H1 (cell line): ENCODE measurements around the gene EHBP1. TPM values are rescaled to one million over a fixed set of nuclear protein-coding genes. Genes with fewer than 3 reads are reported as not detected.
A peak's percentile ranks its signal among the peaks of the same experiment; 100 is the strongest.

Experiments used
- CTCF ChIA-PET: fragments of 300-600 bp; sonication (Branson Sonifier 250); formaldehyde crosslinking; loops from one replicate; lab custom pipeline; 2021; ENCODE audit not compliant: partially characterized antibody; lab: Charles Lee
- POLR2A ChIA-PET: fragments of 300-600 bp; sonication (Branson Sonifier 250); formaldehyde crosslinking; loops from one replicate; lab custom pipeline; 2021; ENCODE audit warnings: inconsistent platforms; ENCODE audit not compliant: partially characterized antibody; lab: Charles Lee
- DNase-seq, 2 experiments: peaks; one replicate each; pipeline versions ENCODE4 v3.0.0 to v3.0.0-alpha.2; 2010 to 2022; ENCODE audit warnings: low spot score in 2 of 2, low read depth in 1 of 2, mixed read lengths in 1 of 2
- FAIRE-seq: peaks from 2 replicates; lab custom pipeline; 2011; peaks lifted over from hg19 to GRCh38; lab: Jason Lieb, UNC
- H2AFZ ChIP-seq: 2 replicates; pipeline ENCODE4 v1.8.1; 2012; ENCODE audit warnings: low read length, inconsistent platforms
- H2AK5ac ChIP-seq: 2 replicates; pipeline ENCODE4 v1.6.1; 2013; ENCODE audit warnings: low read depth, low read length
- H2BK120ac ChIP-seq: replicated peaks from 2 replicates; pipeline ENCODE3; 2013; ENCODE audit warnings: low read depth, low read length, inconsistent platforms
- H2BK12ac ChIP-seq: 2 replicates; pipeline ENCODE4 v1.6.1; 2013; ENCODE audit warnings: low read depth, low read length
- H2BK15ac ChIP-seq: 2 replicates; pipeline ENCODE4 v1.6.1; 2013; ENCODE audit warnings: low read length
- H2BK20ac ChIP-seq: 2 replicates; pipeline ENCODE4 v1.6.1; 2013; ENCODE audit warnings: low read length
- H2BK5ac ChIP-seq: 2 replicates; pipeline ENCODE4 v1.6.1; 2013; ENCODE audit warnings: low read depth, low read length
- H3K14ac ChIP-seq: 2 replicates; pipeline ENCODE4 v1.6.1; 2013; ENCODE audit warnings: inconsistent platforms; ENCODE audit not compliant: insufficient read length
- H3K18ac ChIP-seq: 2 replicates; pipeline ENCODE4 v1.6.1; 2013; ENCODE audit warnings: low read length; ENCODE audit errors: extremely low read depth
- H3K23ac ChIP-seq: 2 replicates; pipeline ENCODE4 v1.6.1; 2013; ENCODE audit warnings: inconsistent platforms; ENCODE audit not compliant: insufficient read length
- H3K23me2 ChIP-seq: 2 replicates; pipeline ENCODE4 v1.6.1; 2013; ENCODE audit warnings: low read depth, low read length
- H3K27ac ChIP-seq: 2 replicates; pipeline ENCODE4 v1.6.1; 2011; ENCODE audit warnings: low read depth, low read length, inconsistent platforms
- H3K27me3 ChIP-seq, 4 experiments: replicated peaks in 1 of 4; 1 replicate in 1 of 4; 2 replicates in 3 of 4; pipeline versions ENCODE4 v1.6.1 to v1.8.1; 2011 to 2013; ENCODE audit warnings: low read length in 3 of 4, mild to moderate bottlenecking in 3 of 4, inconsistent platforms in 2 of 4, mixed read lengths in 2 of 4, moderate library complexity in 1 of 4; ENCODE audit not compliant: control insufficient read depth in 3 of 4, insufficient read depth in 3 of 4; ENCODE audit errors: extremely low read depth in 1 of 4
- H3K36me3 ChIP-seq, 4 experiments: 2 replicates each; pipeline versions ENCODE4 v1.6.1 to v1.8.1; 2011 to 2013; ENCODE audit warnings: mild to moderate bottlenecking in 4 of 4, low read length in 3 of 4, moderate library complexity in 2 of 4, control low read depth in 1 of 4, inconsistent platforms in 1 of 4; ENCODE audit not compliant: insufficient read depth in 4 of 4, control insufficient read depth in 2 of 4
- H3K4ac ChIP-seq: replicated peaks from 2 replicates; pipeline ENCODE3; 2013; ENCODE audit warnings: low read length, low read depth, mixed read lengths, inconsistent platforms; ENCODE audit not compliant: insufficient read length
- H3K4me1 ChIP-seq, 4 experiments: replicated peaks in 1 of 4; 1 replicate in 1 of 4; 2 replicates in 3 of 4; pipeline versions ENCODE4 v1.6.1 to v1.8.1; 2011 to 2013; ENCODE audit warnings: low read length in 3 of 4, inconsistent platforms in 2 of 4, mixed read lengths in 1 of 4; ENCODE audit not compliant: insufficient read depth in 4 of 4, control insufficient read depth in 3 of 4
- H3K4me2 ChIP-seq, 2 experiments: 2 replicates each; pipeline versions ENCODE4 v1.6.1 to v1.8.1; 2011 to 2013; ENCODE audit warnings: low read depth in 2 of 2, low read length in 2 of 2, control low read depth in 1 of 2, inconsistent platforms in 1 of 2, mild to moderate bottlenecking in 1 of 2; ENCODE audit not compliant: insufficient read depth in 1 of 2
- H3K4me3 ChIP-seq, 4 experiments: fragments of 200-600, 300-600 bp in 1 of 4; sonication (generic), shearing (Covaris generic), sonication (Bioruptor Twin) in 1 of 4; 2 replicates each; pipeline versions ENCODE4 v1.5.1 to v1.8.1; 2011 to 2016; ENCODE audit warnings: low read length in 4 of 4, low read depth in 3 of 4, control low read depth in 2 of 4, inconsistent platforms in 2 of 4, mild to moderate bottlenecking in 2 of 4, mixed read lengths in 1 of 4, moderate library complexity in 1 of 4; ENCODE audit not compliant: insufficient read depth in 2 of 4; ENCODE audit errors: extremely low read depth in 1 of 4
- H3K56ac ChIP-seq: replicated peaks from 2 replicates; pipeline ENCODE3; 2013; ENCODE audit warnings: low read depth, mild to moderate bottlenecking, mixed read lengths, low read length, inconsistent platforms; ENCODE audit not compliant: insufficient read length
- H3K79me1 ChIP-seq: 2 replicates; pipeline ENCODE4 v1.6.1; 2013; ENCODE audit warnings: low read depth, low read length, control low read depth
- H3K79me2 ChIP-seq, 2 experiments: 2 replicates each; pipeline versions ENCODE4 v1.6.1 to v1.8.1; 2012 to 2013; ENCODE audit warnings: low read length in 2 of 2, mild to moderate bottlenecking in 2 of 2, inconsistent platforms in 1 of 2; ENCODE audit not compliant: insufficient read depth in 2 of 2, control insufficient read depth in 1 of 2
- H3K9ac ChIP-seq, 4 experiments: replicated peaks in 1 of 4; 1 replicate in 1 of 4; 2 replicates in 3 of 4; pipeline versions ENCODE4 v1.6.1 to v1.8.1; 2011 to 2013; ENCODE audit warnings: low read depth in 3 of 4, low read length in 3 of 4, control low read depth in 2 of 4, mild to moderate bottlenecking in 2 of 4, moderate library complexity in 2 of 4, inconsistent platforms in 1 of 4; ENCODE audit errors: extremely low read depth in 1 of 4
- H3K9me3 ChIP-seq, 2 experiments: 2 replicates each; pipeline versions ENCODE4 v1.6.1 to v1.8.1; 2012 to 2013; ENCODE audit warnings: mild to moderate bottlenecking in 2 of 2, moderate library complexity in 2 of 2, control low read depth in 1 of 2, inconsistent platforms in 1 of 2, low read depth in 1 of 2, low read length in 1 of 2, mixed read lengths in 1 of 2; ENCODE audit not compliant: insufficient read depth in 2 of 2
- H4K20me1 ChIP-seq, 2 experiments: replicated peaks in 1 of 2; 2 replicates each; pipeline versions ENCODE3 to v1.8.1; 2011 to 2013; ENCODE audit warnings: inconsistent platforms in 2 of 2, low read length in 2 of 2, mild to moderate bottlenecking in 1 of 2; ENCODE audit not compliant: insufficient read depth in 2 of 2, control insufficient read depth in 1 of 2
- H4K5ac ChIP-seq: 2 replicates; pipeline ENCODE4 v1.6.1; 2013; ENCODE audit warnings: low read length, low read depth, mixed read lengths, inconsistent platforms; ENCODE audit not compliant: insufficient read length
- H4K8ac ChIP-seq: 2 replicates; pipeline ENCODE4 v1.8.0; 2013; ENCODE audit warnings: mild to moderate bottlenecking, moderate library complexity, low read length, inconsistent platforms; ENCODE audit not compliant: insufficient read depth; ENCODE audit errors: extremely low read depth
- H4K91ac ChIP-seq: replicated peaks from 2 replicates; pipeline ENCODE3; 2013; ENCODE audit warnings: low read length, mixed read lengths, inconsistent platforms; ENCODE audit not compliant: insufficient read length
- BRCA1 ChIP-seq: IDR thresholded peaks from 2 replicates; pipeline ENCODE4 v1.6.1; 2012; ENCODE audit warnings: low read depth, low read length, improper control_type of control experiment
- CTCF ChIP-seq, 3 experiments: IDR thresholded peaks; 1 replicate in 2 of 3; 2 replicates in 1 of 3; pipeline versions ENCODE4 v1.5.1 to v1.6.1; 2011; ENCODE audit warnings: low read length in 3 of 3, mild to moderate bottlenecking in 3 of 3, inconsistent platforms in 2 of 3, low read depth in 1 of 3, moderate library complexity in 1 of 3; ENCODE audit not compliant: insufficient read depth in 1 of 3; ENCODE audit errors: control extremely low read depth in 1 of 3
- EGR1 ChIP-seq: IDR thresholded peaks from 2 replicates; pipeline ENCODE4 v1.6.1; 2011; ENCODE audit warnings: low read depth, low read length, borderline replicate concordance
- MAX ChIP-seq: IDR thresholded peaks from 2 replicates; pipeline ENCODE4 v1.6.1; 2012; ENCODE audit warnings: inconsistent platforms
- RAD21 ChIP-seq, 2 experiments: IDR thresholded peaks in 1 of 2; conservative IDR thresholded peaks in 1 of 2; 2 replicates each; pipeline ENCODE4 v1.6.1; 2011; ENCODE audit warnings: low read depth in 2 of 2, low read length in 2 of 2, improper control_type of control experiment in 1 of 2, inconsistent platforms in 1 of 2, mild to moderate bottlenecking in 1 of 2, moderate library complexity in 1 of 2
- WGBS, 2 experiments: shearing (Covaris generic) in 1 of 2; methylation state at CpG; one replicate each; pipeline versions ENCODE4 v1.1.6 to v1.1.7; 2013 to 2015; ENCODE audit warnings: low lambda C conversion rate in 2 of 2, mixed read lengths in 2 of 2, inconsistent platforms in 1 of 2, low coverage in 1 of 2, missing lambda C conversion rate in 1 of 2; ENCODE audit not compliant: insufficient replicate concordance in 2 of 2, insufficient coverage in 1 of 2, insufficient read length in 1 of 2; ENCODE audit errors: extremely low coverage in 1 of 2, missing lambda C conversion rate in 1 of 2; 5-methylcytosine and 5-hydroxymethylcytosine counted together
- polyA plus RNA-seq, 7 experiments: library from polyadenylated mRNA; depleted of rRNA in 3 of 7; stranded (reverse) in 5 of 7; unstranded in 2 of 7; fragments of >200 nt in 5 of 7; fragments of 200-250 nt in 2 of 7; gene quantifications; 1 replicate in 5 of 7; 2 replicates in 1 of 7; 4 replicates in 1 of 7; pipeline versions ENCODE4 v1.2.1 to v1.2.3, GENCODE V29; 2011 to 2013; ENCODE audit warnings: missing spikeins in 2 of 7, mixed read lengths in 2 of 7
- total RNA-seq: library from RNA; stranded (reverse); fragmentation: NEBNext Ultra II Directional; extraction: Animal tissue kit (Norgen Biotek cat#: 25700); gene quantifications from 2 replicates; pipeline ENCODE4 v1.2.1, GENCODE V29; 2021

Gene EHBP1
- total and polyA plus RNA-seq, 2 of the 8 experiments (the other 6 are each of a cell fraction or from before 2014, with no cell fraction given): 12.0 to 64.1 TPM

DNA sequence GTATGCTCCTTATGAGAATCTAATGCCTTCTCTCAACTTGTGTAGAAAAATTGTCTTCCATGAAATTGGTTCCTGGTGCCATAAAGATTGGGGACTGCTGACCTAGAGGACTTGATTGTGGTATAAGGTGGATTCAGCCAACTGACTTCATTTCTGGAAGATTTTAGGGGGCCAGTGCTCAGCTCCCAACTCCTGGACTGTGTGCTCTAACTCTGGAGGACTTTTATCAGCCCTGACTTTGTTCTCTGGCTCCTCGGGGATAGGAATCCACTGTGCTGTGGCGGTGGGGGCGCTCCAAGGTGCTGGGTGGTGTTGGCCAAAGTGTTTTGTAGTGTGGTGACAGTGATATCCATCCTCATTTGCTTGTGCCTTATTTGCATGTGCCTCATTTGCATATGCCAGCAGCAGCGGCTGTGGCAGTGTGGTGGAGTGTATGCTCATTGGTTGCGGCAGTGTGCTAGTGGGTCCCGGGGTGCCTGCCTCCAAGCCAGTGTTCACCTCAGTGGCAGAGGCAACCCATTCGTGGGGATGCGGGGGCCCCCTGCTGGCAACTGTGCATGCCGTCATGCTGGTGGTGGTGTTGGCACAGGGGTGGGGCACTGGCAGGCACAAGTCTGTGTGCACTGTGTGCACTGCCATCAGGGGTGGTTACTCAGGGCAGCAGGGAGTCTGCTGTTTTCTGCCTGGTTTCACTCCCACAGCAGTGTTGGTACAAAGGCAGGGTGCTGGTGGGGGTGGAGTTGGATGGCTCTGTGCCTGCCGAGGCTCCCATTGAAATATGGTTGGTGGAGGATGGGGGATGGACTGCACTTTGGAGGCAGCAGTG, 19.6 kb downstream of the EHBP1 start:
- Histone ChIP-seq H2AK5ac (no peak overlapping the region), H3K27me3 (no peaks in the 10 kb centered on the region), H2BK20ac (peak overlapping the region; percentile 72; the same call in 1 of the 2 replicates), H3K4me1 (peaks cover 0 to 11% (median 4%) of the 10 kb centered on the region in 4 experiments; a peak in 5 of 7 replicates), H3K27ac (no peak overlapping the region), H4K20me1 (peaks cover 2 to 9% of the 10 kb centered on the region in 2 experiments), H3K18ac (no peak overlapping the region), H2AFZ (no peak overlapping the region), H3K14ac (no peak overlapping the region), H4K8ac (peak overlapping the region; percentile 72; the same call in 1 of the 2 replicates), H3K23ac (no peak overlapping the region), H3K79me2 (peaks cover 9 to 80% of the 10 kb centered on the region in 2 experiments), H3K79me1 (no peaks in the 10 kb centered on the region), H3K9me3 (no peaks in the 10 kb centered on the region), H2BK12ac (no peak overlapping the region), H4K91ac (peak overlapping the region; percentile 59), H3K23me2 (no peaks in the 10 kb centered on the region), H4K5ac (no peak overlapping the region), H2BK120ac (no peak overlapping the region), H3K4ac (peak overlapping the region; percentile 59), H2BK15ac (0 out of 2 replicates have a peak overlapping the region, but pooled peaks have one; percentile 8), H3K4me2 (no peak overlapping the region), H3K36me3 (no peaks in the 10 kb centered on the region), H3K56ac (no peak overlapping the region), H2BK5ac (peak overlapping the region; percentile 73), H3K9ac (no peak overlapping the region), H3K4me3 (no peak overlapping the region)
- no peak for FAIRE-seq
- 83% methylated on average over 10 of the region's 10 CpGs; no CpG with 5 or more reads in 1 of the 2 experiments for WGBS, 2 experiments
- peak; percentile 46 to 69 (median 46) for TF ChIP-seq CTCF (IDR thresholded peaks at IDR 0.05; ENCODE audit: control extremely low read depth in 1 of 3, insufficient read depth in 1 of 3, low read depth in 1 of 3, low read length in 3 of 3)
- 0 out of 2 replicates have a peak, but pooled peaks have one; percentile 16 for TF ChIP-seq MAX
- TF ChIP-seq RAD21 (IDR thresholded peaks at IDR 0.05 in 1 of 2, conservative IDR thresholded peaks at IDR 0.05 in 1 of 2; ENCODE audit: low read depth in 2 of 2, low read length in 2 of 2): peak; percentile 57 to 73
- no peak for TF ChIP-seq BRCA1
- TF ChIP-seq EGR1: no peak
- POLR2A ChIA-PET: interaction anchor here (1.5 kb wide), 1 partner anchor 40 kb away, joined by 4 read pairs; no protein-coding TSS in a partner anchor
- peak in 1 of 2 experiments; percentile 72 for DNase-seq
- CTCF ChIA-PET: interaction anchor here (0.8 to 1.5 kb wide), 6 partner anchors 22 to 268 kb away, joined by 3 to 9 read pairs (median 4); no protein-coding TSS in a partner anchor
